Stimulated activated naive CD8-positive, alpha-beta T cell treated with anti-CD3 and anti-CD28 coated beads, Interleukin-15, Interleukin-2, amounts not matched to agents 100 U/mL and 50 U/mL, for 24 hours (primary cell): Measurements from ENCODE around the gene PLEK.
"Not testable (repeated sequence)": the region's sequence is repeated elsewhere in the genome, so short reads cannot be mapped to it uniquely, and the experiment has no call there.

Experiments used
- ATAC-seq: fragments of 150-1000 bp; cut with Tn5 transposase; one replicate; pipeline ENCODE4 v1.10.0; 2021
- DNase-seq: peaks from one replicate; pipeline ENCODE4 v3.0.0; 2021

The PLEK gene

GRCh38 chr2:68446425-68446824 lies 81.3 kb downstream of the PLEK start:
- not testable (repeated sequence) for DNase-seq, ATAC-seq
